IPS DF 6.9 (cell line): ENCODE results near the gene UBQLN4.

Source experiments
- DNase-seq: peaks from one replicate; pipeline ENCODE4 v3.0.0-alpha.2; 2013; ENCODE audit warnings: low read depth, low spot score
- H3K27ac ChIP-seq: one replicate; pipeline ENCODE4 v1.5.1; 2013; ENCODE audit warnings: low read length, control low read depth
- H3K27me3 ChIP-seq: 2 replicates; pipeline ENCODE4 v1.6.1; 2013; ENCODE audit warnings: mild to moderate bottlenecking, low read length; ENCODE audit not compliant: control insufficient read depth, insufficient read depth
- H3K36me3 ChIP-seq: 2 replicates; pipeline ENCODE4 v1.6.1; 2013; ENCODE audit warnings: low read length; ENCODE audit not compliant: control insufficient read depth, insufficient read depth
- H3K4me1 ChIP-seq: 2 replicates; pipeline ENCODE4 v1.6.1; 2013; ENCODE audit warnings: low read length; ENCODE audit not compliant: control insufficient read depth, insufficient read depth
- H3K4me3 ChIP-seq: 2 replicates; pipeline ENCODE4 v1.5.1; 2013; ENCODE audit warnings: mild to moderate bottlenecking, low read length
- H3K9me3 ChIP-seq: 2 replicates; pipeline ENCODE4 v1.6.1; 2013; ENCODE audit warnings: low read length, inconsistent platforms; ENCODE audit not compliant: control insufficient read depth, insufficient read depth
- WGBS: extraction: QIAGEN DNeasy Blood & Tissue Kit; methylation state at CpG from one replicate; pipeline ENCODE4 v1.1.7; 2013; ENCODE audit warnings: mixed read lengths, missing lambda C conversion rate; ENCODE audit not compliant: insufficient read length, insufficient coverage; 5-methylcytosine and 5-hydroxymethylcytosine counted together

The UBQLN4 gene

GRCh38 chr1:156091610-156092009, 38.0 kb upstream of the UBQLN4 start:
- Histone ChIP-seq H3K27me3 (no peaks in the 10 kb centered on the region), H3K4me1 (peaks cover 3% of the 10 kb centered on the region; the same call in 1 of the 2 replicates), H3K4me3 (no peak overlapping the region), H3K27ac (no peak overlapping the region), H3K36me3 (no peaks in the 10 kb centered on the region), H3K9me3 (no peaks in the 10 kb centered on the region)
- WGBS, result no CpG with 5 or more reads among the region's 2 CpGs
- DNase-seq, result no peak

- Histone ChIP-seq H3K27me3 (no peaks in the 10 kb centered on the region), H3K4me1 (peaks cover 3% of the 10 kb centered on the region; the same call in 1 of the 2 replicates), H3K9me3 (no peaks in the 10 kb centered on the region), H3K4me3 (no peak overlapping the region), H3K27ac (no peak overlapping the region), H3K36me3 (no peaks in the 10 kb centered on the region)
- peak; percentile 87 for DNase-seq
- WGBS, result no CpG with 5 or more reads among the region's 14 CpGs
Observed at GRCh38 chr1:156090840-156091188, 37.2 kb upstream of the UBQLN4 start.

- Histone ChIP-seq H3K4me3 (no peak overlapping the region), H3K36me3 (no peaks in the 10 kb centered on the region), H3K4me1 (peaks cover 3% of the 10 kb centered on the region; the same call in 1 of the 2 replicates), H3K27me3 (no peaks in the 10 kb centered on the region), H3K9me3 (no peaks in the 10 kb centered on the region), H3K27ac (no peak overlapping the region)
- WGBS, result no CpG with 5 or more reads among the region's 5 CpGs
- no peak for DNase-seq
Observed at GRCh38 chr1:156090138-156090839, 36.7 kb upstream of the UBQLN4 start.

- Histone ChIP-seq H3K9me3 (no peaks in the 10 kb centered on the region), H3K27me3 (no peaks in the 10 kb centered on the region), H3K4me1 (peaks cover 6% of the 10 kb centered on the region; the same call in 1 of the 2 replicates), H3K4me3 (no peak overlapping the region), H3K36me3 (no peaks in the 10 kb centered on the region), H3K27ac (no peak overlapping the region)
- no CpG with 5 or more reads among the region's 6 CpGs for WGBS
- DNase-seq, result no peak
Observed at GRCh38 chr1:156089704-156090103, 36.1 kb upstream of the UBQLN4 start.

- Histone ChIP-seq H3K27ac (no peak overlapping the region), H3K27me3 (no peaks in the 10 kb centered on the region), H3K4me3 (no peak overlapping the region), H3K36me3 (no peaks in the 10 kb centered on the region), H3K9me3 (no peaks in the 10 kb centered on the region), H3K4me1 (peaks cover 7% of the 10 kb centered on the region; the same call in 1 of the 2 replicates)
- DNase-seq, result no peak
- WGBS, result no CpG with 5 or more reads among the region's 1 CpG
Observed at GRCh38 chr1:156086256-156086662, 32.7 kb upstream of the UBQLN4 start.

GRCh38 chr1:156083800-156084790, 30.5 kb upstream of the UBQLN4 start:
- H3K4me1 ChIP-seq, result 0 out of 2 replicates have a peak, but pooled peaks cover 4% of the 10 kb centered on the region
- peak overlapping the region; percentile 3; the same call in 1 of the 2 replicates for H3K4me3 ChIP-seq
- no peaks in the 10 kb centered on the region for H3K9me3 ChIP-seq
- no peaks in the 10 kb centered on the region for H3K27me3 ChIP-seq
- H3K27ac ChIP-seq, result no peak overlapping the region
- no peaks in the 10 kb centered on the region for H3K36me3 ChIP-seq
- WGBS, result no CpG with 5 or more reads among the region's 7 CpGs
- no peak for DNase-seq

GRCh38 chr1:156082309-156083091, 28.9 kb upstream of the UBQLN4 start, which contains the start of gene MEX3A:
Gene MEX3A (minus strand): TSS chr1:156082465. CDS start chr1:156081998, 467 bp downstream.
- peaks cover 6% of the 10 kb centered on the region; the same call in 1 of the 2 replicates for H3K4me1 ChIP-seq
- H3K9me3 ChIP-seq, result no peaks in the 10 kb centered on the region
- no peaks in the 10 kb centered on the region for H3K27me3 ChIP-seq
- no peak for DNase-seq
- peak within 1 kb of the TSS; percentile 49 for H3K4me3 ChIP-seq
- no CpG with 5 or more reads among the region's 62 CpGs for WGBS
- H3K27ac ChIP-seq, result no peak within 1 kb of the TSS
- no peaks in the 10 kb centered on the region for H3K36me3 ChIP-seq

- no peaks in the 10 kb centered on the region for H3K27me3 ChIP-seq
- no peak overlapping the region for H3K27ac ChIP-seq
- no peaks in the 10 kb centered on the region for H3K36me3 ChIP-seq
- H3K4me3 ChIP-seq, result peak overlapping the region; percentile 49
- peaks cover 11% of the 10 kb centered on the region for H3K4me1 ChIP-seq
- WGBS, result no CpG with 5 or more reads among the region's 10 CpGs
- H3K9me3 ChIP-seq, result no peaks in the 10 kb centered on the region
- DNase-seq, result no peak
Observed at GRCh38 chr1:156081917-156082308, 28.3 kb upstream of the UBQLN4 start.

GRCh38 chr1:156081180-156081916, 27.8 kb upstream of the UBQLN4 start:
- no peak for DNase-seq
- WGBS, result no CpG with 5 or more reads among the region's 61 CpGs

More at GRCh38 chr1:156081180-156081916, 27.8 kb upstream of the UBQLN4 start:
- Histone ChIP-seq H3K4me1 (peaks cover 14% of the 10 kb centered on the region), H3K4me3 (peak overlapping the region; percentile 49), H3K9me3 (no peaks in the 10 kb centered on the region), H3K36me3 (no peaks in the 10 kb centered on the region), H3K27me3 (no peaks in the 10 kb centered on the region), H3K27ac (no peak overlapping the region)
